H1 (cell line): ENCODE data around the gene AOAH. TPM values are rescaled to one million over a fixed set of nuclear protein-coding genes. Genes with fewer than 3 reads are reported as not detected.

ENCODE experiments used
- CTCF ChIA-PET: fragments of 300-600 bp; sonication (Branson Sonifier 250); formaldehyde crosslinking; loops from one replicate; lab custom pipeline; 2021; ENCODE audit not compliant: partially characterized antibody; lab: Charles Lee
- POLR2A ChIA-PET: fragments of 300-600 bp; sonication (Branson Sonifier 250); formaldehyde crosslinking; loops from one replicate; lab custom pipeline; 2021; ENCODE audit warnings: inconsistent platforms; ENCODE audit not compliant: partially characterized antibody; lab: Charles Lee
- DNase-seq, 2 experiments: peaks; one replicate each; pipeline versions ENCODE4 v3.0.0 to v3.0.0-alpha.2; 2010 to 2022; ENCODE audit warnings: low spot score in 2 of 2, low read depth in 1 of 2, mixed read lengths in 1 of 2
- FAIRE-seq: peaks from 2 replicates; lab custom pipeline; 2011; peaks lifted over from hg19 to GRCh38; lab: Jason Lieb, UNC
- H2AFZ ChIP-seq: 2 replicates; pipeline ENCODE4 v1.8.1; 2012; ENCODE audit warnings: low read length, inconsistent platforms
- H2AK5ac ChIP-seq: 2 replicates; pipeline ENCODE4 v1.6.1; 2013; ENCODE audit warnings: low read depth, low read length
- H2BK120ac ChIP-seq: replicated peaks from 2 replicates; pipeline ENCODE3; 2013; ENCODE audit warnings: low read depth, low read length, inconsistent platforms
- H2BK12ac ChIP-seq: 2 replicates; pipeline ENCODE4 v1.6.1; 2013; ENCODE audit warnings: low read depth, low read length
- H2BK15ac ChIP-seq: 2 replicates; pipeline ENCODE4 v1.6.1; 2013; ENCODE audit warnings: low read length
- H2BK20ac ChIP-seq: 2 replicates; pipeline ENCODE4 v1.6.1; 2013; ENCODE audit warnings: low read length
- H2BK5ac ChIP-seq: 2 replicates; pipeline ENCODE4 v1.6.1; 2013; ENCODE audit warnings: low read depth, low read length
- H3K14ac ChIP-seq: 2 replicates; pipeline ENCODE4 v1.6.1; 2013; ENCODE audit warnings: inconsistent platforms; ENCODE audit not compliant: insufficient read length
- H3K18ac ChIP-seq: 2 replicates; pipeline ENCODE4 v1.6.1; 2013; ENCODE audit warnings: low read length; ENCODE audit errors: extremely low read depth
- H3K23ac ChIP-seq: 2 replicates; pipeline ENCODE4 v1.6.1; 2013; ENCODE audit warnings: inconsistent platforms; ENCODE audit not compliant: insufficient read length
- H3K23me2 ChIP-seq: 2 replicates; pipeline ENCODE4 v1.6.1; 2013; ENCODE audit warnings: low read depth, low read length
- H3K27ac ChIP-seq: 2 replicates; pipeline ENCODE4 v1.6.1; 2011; ENCODE audit warnings: low read depth, low read length, inconsistent platforms
- H3K27me3 ChIP-seq, 4 experiments: replicated peaks in 1 of 4; 1 replicate in 1 of 4; 2 replicates in 3 of 4; pipeline versions ENCODE4 v1.6.1 to v1.8.1; 2011 to 2013; ENCODE audit warnings: low read length in 3 of 4, mild to moderate bottlenecking in 3 of 4, inconsistent platforms in 2 of 4, mixed read lengths in 2 of 4, moderate library complexity in 1 of 4; ENCODE audit not compliant: control insufficient read depth in 3 of 4, insufficient read depth in 3 of 4; ENCODE audit errors: extremely low read depth in 1 of 4
- H3K36me3 ChIP-seq, 4 experiments: 2 replicates each; pipeline versions ENCODE4 v1.6.1 to v1.8.1; 2011 to 2013; ENCODE audit warnings: mild to moderate bottlenecking in 4 of 4, low read length in 3 of 4, moderate library complexity in 2 of 4, control low read depth in 1 of 4, inconsistent platforms in 1 of 4; ENCODE audit not compliant: insufficient read depth in 4 of 4, control insufficient read depth in 2 of 4
- H3K4ac ChIP-seq: replicated peaks from 2 replicates; pipeline ENCODE3; 2013; ENCODE audit warnings: low read length, low read depth, mixed read lengths, inconsistent platforms; ENCODE audit not compliant: insufficient read length
- H3K4me1 ChIP-seq, 4 experiments: replicated peaks in 1 of 4; 1 replicate in 1 of 4; 2 replicates in 3 of 4; pipeline versions ENCODE4 v1.6.1 to v1.8.1; 2011 to 2013; ENCODE audit warnings: low read length in 3 of 4, inconsistent platforms in 2 of 4, mixed read lengths in 1 of 4; ENCODE audit not compliant: insufficient read depth in 4 of 4, control insufficient read depth in 3 of 4
- H3K4me2 ChIP-seq, 2 experiments: 2 replicates each; pipeline versions ENCODE4 v1.6.1 to v1.8.1; 2011 to 2013; ENCODE audit warnings: low read depth in 2 of 2, low read length in 2 of 2, control low read depth in 1 of 2, inconsistent platforms in 1 of 2, mild to moderate bottlenecking in 1 of 2; ENCODE audit not compliant: insufficient read depth in 1 of 2
- H3K4me3 ChIP-seq, 4 experiments: fragments of 200-600, 300-600 bp in 1 of 4; sonication (generic), shearing (Covaris generic), sonication (Bioruptor Twin) in 1 of 4; 2 replicates each; pipeline versions ENCODE4 v1.5.1 to v1.8.1; 2011 to 2016; ENCODE audit warnings: low read length in 4 of 4, low read depth in 3 of 4, control low read depth in 2 of 4, inconsistent platforms in 2 of 4, mild to moderate bottlenecking in 2 of 4, mixed read lengths in 1 of 4, moderate library complexity in 1 of 4; ENCODE audit not compliant: insufficient read depth in 2 of 4; ENCODE audit errors: extremely low read depth in 1 of 4
- H3K56ac ChIP-seq: replicated peaks from 2 replicates; pipeline ENCODE3; 2013; ENCODE audit warnings: low read depth, mild to moderate bottlenecking, mixed read lengths, low read length, inconsistent platforms; ENCODE audit not compliant: insufficient read length
- H3K79me1 ChIP-seq: 2 replicates; pipeline ENCODE4 v1.6.1; 2013; ENCODE audit warnings: low read depth, low read length, control low read depth
- H3K79me2 ChIP-seq, 2 experiments: 2 replicates each; pipeline versions ENCODE4 v1.6.1 to v1.8.1; 2012 to 2013; ENCODE audit warnings: low read length in 2 of 2, mild to moderate bottlenecking in 2 of 2, inconsistent platforms in 1 of 2; ENCODE audit not compliant: insufficient read depth in 2 of 2, control insufficient read depth in 1 of 2
- H3K9ac ChIP-seq, 4 experiments: replicated peaks in 1 of 4; 1 replicate in 1 of 4; 2 replicates in 3 of 4; pipeline versions ENCODE4 v1.6.1 to v1.8.1; 2011 to 2013; ENCODE audit warnings: low read depth in 3 of 4, low read length in 3 of 4, control low read depth in 2 of 4, mild to moderate bottlenecking in 2 of 4, moderate library complexity in 2 of 4, inconsistent platforms in 1 of 4; ENCODE audit errors: extremely low read depth in 1 of 4
- H3K9me3 ChIP-seq, 2 experiments: 2 replicates each; pipeline versions ENCODE4 v1.6.1 to v1.8.1; 2012 to 2013; ENCODE audit warnings: mild to moderate bottlenecking in 2 of 2, moderate library complexity in 2 of 2, control low read depth in 1 of 2, inconsistent platforms in 1 of 2, low read depth in 1 of 2, low read length in 1 of 2, mixed read lengths in 1 of 2; ENCODE audit not compliant: insufficient read depth in 2 of 2
- H4K20me1 ChIP-seq, 2 experiments: replicated peaks in 1 of 2; 2 replicates each; pipeline versions ENCODE3 to v1.8.1; 2011 to 2013; ENCODE audit warnings: inconsistent platforms in 2 of 2, low read length in 2 of 2, mild to moderate bottlenecking in 1 of 2; ENCODE audit not compliant: insufficient read depth in 2 of 2, control insufficient read depth in 1 of 2
- H4K5ac ChIP-seq: 2 replicates; pipeline ENCODE4 v1.6.1; 2013; ENCODE audit warnings: low read length, low read depth, mixed read lengths, inconsistent platforms; ENCODE audit not compliant: insufficient read length
- H4K8ac ChIP-seq: 2 replicates; pipeline ENCODE4 v1.8.0; 2013; ENCODE audit warnings: mild to moderate bottlenecking, moderate library complexity, low read length, inconsistent platforms; ENCODE audit not compliant: insufficient read depth; ENCODE audit errors: extremely low read depth
- H4K91ac ChIP-seq: replicated peaks from 2 replicates; pipeline ENCODE3; 2013; ENCODE audit warnings: low read length, mixed read lengths, inconsistent platforms; ENCODE audit not compliant: insufficient read length
- CHD2 ChIP-seq: IDR thresholded peaks from 2 replicates; pipeline ENCODE4 v1.6.1; 2012; ENCODE audit warnings: low read length, improper control_type of control experiment
- EZH2 ChIP-seq: fragments of 200-600 bp; sonication (generic); IDR thresholded peaks from 2 replicates; pipeline ENCODE4 v1.7.1; 2012; ENCODE audit warnings: low read depth, mild to moderate bottlenecking, moderate library complexity, low read length, inconsistent platforms; ENCODE audit not compliant: severe bottlenecking
- HDAC6 ChIP-seq: IDR thresholded peaks from one replicate; pipeline ENCODE4 v1.7.1; 2012; ENCODE audit warnings: low read depth, mild to moderate bottlenecking, inconsistent platforms, low read length, moderate library complexity
- JUND ChIP-seq: IDR thresholded peaks from 2 replicates; pipeline ENCODE4 v1.6.1; 2011; ENCODE audit warnings: mild to moderate bottlenecking, improper control_type of control experiment, low read length
- NANOG ChIP-seq: IDR thresholded peaks from 2 replicates; pipeline ENCODE4 v1.6.1; 2011; ENCODE audit warnings: low read length, low read depth, mild to moderate bottlenecking, inconsistent platforms; ENCODE audit not compliant: insufficient read depth, poor library complexity, severe bottlenecking
- NRF1 ChIP-seq: IDR thresholded peaks from 2 replicates; pipeline ENCODE4 v1.6.1; 2011; ENCODE audit warnings: mild to moderate bottlenecking, low read depth, low read length, improper control_type of control experiment
- POU5F1 ChIP-seq: IDR thresholded peaks from 2 replicates; pipeline ENCODE4 v1.6.1; 2011; ENCODE audit warnings: low read depth, mild to moderate bottlenecking, low read length, moderate library complexity
- SIX5 ChIP-seq: IDR thresholded peaks from 2 replicates; pipeline ENCODE4 v1.6.1; 2011; ENCODE audit warnings: mild to moderate bottlenecking, low read depth, low read length
- SP2 ChIP-seq: IDR thresholded peaks from 2 replicates; pipeline ENCODE4 v1.6.1; 2012; ENCODE audit warnings: mild to moderate bottlenecking, low read length, inconsistent platforms
- SP4 ChIP-seq: IDR thresholded peaks from 2 replicates; pipeline ENCODE4 v1.6.1; 2012; ENCODE audit warnings: low read length, inconsistent platforms
- SUZ12 ChIP-seq: fragments of 200-600 bp; sonication (generic); IDR thresholded peaks from 2 replicates; pipeline ENCODE4 v1.6.1; 2012; ENCODE audit warnings: mild to moderate bottlenecking, inconsistent platforms, low read length, moderate library complexity, mixed read lengths
- WGBS, 2 experiments: shearing (Covaris generic) in 1 of 2; methylation state at CpG; one replicate each; pipeline versions ENCODE4 v1.1.6 to v1.1.7; 2013 to 2015; ENCODE audit warnings: low lambda C conversion rate in 2 of 2, mixed read lengths in 2 of 2, inconsistent platforms in 1 of 2, low coverage in 1 of 2, missing lambda C conversion rate in 1 of 2; ENCODE audit not compliant: insufficient replicate concordance in 2 of 2, insufficient coverage in 1 of 2, insufficient read length in 1 of 2; ENCODE audit errors: extremely low coverage in 1 of 2, missing lambda C conversion rate in 1 of 2; 5-methylcytosine and 5-hydroxymethylcytosine counted together
- polyA plus RNA-seq, 7 experiments: library from polyadenylated mRNA; depleted of rRNA in 3 of 7; stranded (reverse) in 5 of 7; unstranded in 2 of 7; fragments of >200 nt in 5 of 7; fragments of 200-250 nt in 2 of 7; gene quantifications; 1 replicate in 5 of 7; 2 replicates in 1 of 7; 4 replicates in 1 of 7; pipeline versions ENCODE4 v1.2.1 to v1.2.3, GENCODE V29; 2011 to 2013; ENCODE audit warnings: missing spikeins in 2 of 7, mixed read lengths in 2 of 7
- total RNA-seq: library from RNA; stranded (reverse); fragmentation: NEBNext Ultra II Directional; extraction: Animal tissue kit (Norgen Biotek cat#: 25700); gene quantifications from 2 replicates; pipeline ENCODE4 v1.2.1, GENCODE V29; 2021

The AOAH gene
- total and polyA plus RNA-seq, 2 of the 8 experiments (the other 6 are each of a cell fraction or from before 2014, with no cell fraction given), result 0.08 TPM; not detected in 1

- H3K79me1 ChIP-seq, result no peaks in the 10 kb centered on the region
- POLR2A ChIA-PET, result no interaction called here
- TF ChIP-seq POU5F1, result no peak
- TF ChIP-seq SP2, result no peak
- TF ChIP-seq SP4, result no peak
- no peak for TF ChIP-seq CHD2
- TF ChIP-seq JUND, result no peak
- no peak for TF ChIP-seq NANOG
- no peak for TF ChIP-seq NRF1
- TF ChIP-seq EZH2, result no peak
- no peak for TF ChIP-seq HDAC6
- TF ChIP-seq SUZ12, result no peak
- no peak for TF ChIP-seq SIX5
Measured at GRCh38 chr7:36600869-36601530, 123.3 kb downstream of the AOAH start.

More at GRCh38 chr7:36600869-36601530, 123.3 kb downstream of the AOAH start:
- Histone ChIP-seq H3K23me2 (no peaks in the 10 kb centered on the region), H3K36me3 (no peaks in the 10 kb centered on the region), H3K79me2 (no peaks in the 10 kb centered on the region), H2BK12ac (no peak overlapping the region), H3K27me3 (no peaks in the 10 kb centered on the region), H3K9ac (no peak overlapping the region), H3K4me1 (no peaks in the 10 kb centered on the region), H2BK15ac (no peak overlapping the region), H3K56ac (no peak overlapping the region), H4K20me1 (no peaks in the 10 kb centered on the region), H2BK5ac (no peak overlapping the region), H3K9me3 (no peaks in the 10 kb centered on the region), H3K4ac (no peak overlapping the region), H2BK20ac (no peak overlapping the region), H2AFZ (no peak overlapping the region), H3K4me2 (no peak overlapping the region), H4K91ac (no peak overlapping the region), H2AK5ac (no peak overlapping the region), H4K5ac (no peak overlapping the region), H3K23ac (no peak overlapping the region), H4K8ac (no peak overlapping the region), H3K27ac (no peak overlapping the region), H3K18ac (no peak overlapping the region), H2BK120ac (no peak overlapping the region), H3K4me3 (no peak overlapping the region), H3K14ac (no peak overlapping the region)
- 82% methylated on average over 5 of the region's 5 CpGs; no CpG with 5 or more reads in 1 of the 2 experiments for WGBS, 2 experiments
- CTCF ChIA-PET, result interaction anchor here (0.8 to 1.1 kb wide), 3 partner anchors 69 to 127 kb away, joined by 3 read pairs; no protein-coding TSS in a partner anchor
- DNase-seq (peak in 1 of 2 experiments; percentile 16), FAIRE-seq (no peak)
